KOPT-K1 (cell line): ENCODE measurements around the gene SRRM3.
"Not testable (repeated sequence)": the region's sequence is repeated elsewhere in the genome, so short reads cannot be mapped to it uniquely, and the experiment has no call there.

Source experiments
- H3K27ac ChIP-seq: fragments of 200-600 bp; sonication (generic); 2 replicates; pipeline ENCODE4 v1.5.1; 2016; ENCODE audit warnings: antibody characterized with exemption, mild to moderate bottlenecking, low read depth, low read length; ENCODE audit not compliant: poor library complexity, severe bottlenecking
- H3K36me3 ChIP-seq: fragments of 200-600 bp; sonication (generic); 2 replicates; pipeline ENCODE4 v1.5.1; 2017; ENCODE audit warnings: antibody characterized with exemption, mild to moderate bottlenecking, low read length, moderate library complexity; ENCODE audit not compliant: insufficient read depth
- H3K9me3 ChIP-seq: fragments of 200-600 bp; sonication (generic); 2 replicates; pipeline ENCODE4 v1.5.1; 2017; ENCODE audit warnings: antibody characterized with exemption, low read length, mild to moderate bottlenecking; ENCODE audit not compliant: insufficient read depth, poor library complexity, severe bottlenecking

SRRM3 gene

GRCh38 chr7:76179686-76180085, 22.0 kb upstream of the SRRM3 start:
- H3K36me3 ChIP-seq = no peaks in the 10 kb centered on the region
- no peak overlapping the region for H3K27ac ChIP-seq
- no peaks in the 10 kb centered on the region for H3K9me3 ChIP-seq

DNA sequence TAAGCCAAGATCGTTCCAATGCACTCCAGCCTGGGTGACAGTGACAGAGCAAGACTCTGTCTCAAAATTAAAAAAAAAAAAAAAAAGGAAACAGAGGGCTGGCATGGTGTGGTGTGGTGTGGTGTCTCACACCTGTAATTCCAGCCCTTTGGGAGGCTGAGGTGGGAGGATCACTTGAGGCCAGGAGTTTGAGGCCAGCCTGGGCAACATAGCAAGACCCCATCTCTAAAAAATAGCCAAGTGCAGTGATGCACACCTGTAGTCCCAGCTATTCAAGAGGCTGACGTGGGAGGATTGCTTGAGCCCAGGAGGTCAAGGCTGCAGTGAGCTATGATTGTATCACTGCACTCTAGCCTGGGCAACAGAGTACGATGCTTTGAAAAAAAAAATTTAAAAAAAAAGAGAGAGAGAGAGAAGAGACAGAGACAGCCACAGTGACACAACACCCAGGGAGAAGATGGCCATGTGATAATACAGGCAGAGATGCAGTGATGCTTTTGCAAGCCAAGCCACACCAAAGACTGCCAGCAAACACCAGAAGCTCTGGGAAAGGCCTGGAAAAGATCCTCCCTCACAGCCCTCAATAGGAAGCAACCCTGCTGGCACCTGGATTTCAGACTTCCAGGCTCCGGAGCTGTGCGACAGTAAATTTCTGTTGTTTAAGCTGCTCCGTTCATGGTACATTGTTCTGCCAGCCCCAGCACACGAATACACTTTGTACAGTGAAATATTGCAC, 19.3 kb upstream of the SRRM3 start:
- Histone ChIP-seq H3K27ac (no peak overlapping the region), H3K9me3 (no peaks in the 10 kb centered on the region), H3K36me3 (no peaks in the 10 kb centered on the region)

GRCh38 chr7:76185187-76185896, 16.4 kb upstream of the SRRM3 start:
- Histone ChIP-seq H3K9me3 (no peaks in the 10 kb centered on the region), H3K27ac (no peak overlapping the region), H3K36me3 (no peaks in the 10 kb centered on the region)

DNA sequence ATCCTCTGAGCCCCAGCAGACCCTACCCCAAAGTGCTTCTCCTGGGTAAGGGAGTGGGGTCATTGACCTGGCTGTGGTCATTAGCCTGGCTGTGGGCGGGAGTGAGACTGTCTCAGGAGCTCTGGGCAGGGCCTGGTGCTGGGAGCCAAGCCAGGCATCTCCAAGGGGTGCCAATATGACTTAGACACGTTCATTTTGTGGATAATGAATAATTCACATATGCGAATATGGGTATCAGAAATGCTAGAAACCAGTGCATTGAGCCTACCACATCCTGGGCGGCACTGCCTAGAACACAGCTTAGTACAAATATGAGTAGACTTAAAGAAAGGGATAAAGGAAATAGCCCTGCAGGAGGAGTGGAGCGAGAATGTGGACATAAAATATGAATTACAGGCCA, 14.4 kb upstream of the SRRM3 start:
- no peaks in the 10 kb centered on the region for H3K9me3 ChIP-seq
- no peak overlapping the region for H3K27ac ChIP-seq
- no peaks in the 10 kb centered on the region for H3K36me3 ChIP-seq

DNA sequence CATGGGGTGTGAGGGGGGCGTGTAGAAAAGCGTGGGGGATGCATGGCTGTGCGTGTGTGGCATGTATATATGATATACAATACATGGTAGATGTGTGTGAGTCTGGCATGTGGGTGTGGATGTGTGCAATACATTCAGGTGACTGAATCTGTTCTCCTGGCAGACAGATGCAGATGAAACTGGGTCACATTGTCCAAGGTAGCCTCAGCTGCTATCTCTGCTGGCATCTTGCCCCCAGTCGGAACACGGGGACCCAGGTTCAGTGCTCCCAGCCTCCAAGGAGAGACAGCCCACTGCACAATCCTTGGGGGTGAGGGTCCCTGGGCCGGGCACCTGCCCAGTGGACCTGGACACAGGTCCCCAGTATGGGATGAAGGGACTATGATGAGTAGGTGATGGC, 12.4 kb upstream of the SRRM3 start:
- H3K27ac ChIP-seq = no peak overlapping the region
- no peaks in the 10 kb centered on the region for H3K9me3 ChIP-seq
- no peaks in the 10 kb centered on the region for H3K36me3 ChIP-seq

GRCh38 chr7:76191783-76192240, 9.9 kb upstream of the SRRM3 start:
- no peak overlapping the region for H3K27ac ChIP-seq
- no peaks in the 10 kb centered on the region for H3K36me3 ChIP-seq
- H3K9me3 ChIP-seq = no peaks in the 10 kb centered on the region

GRCh38 chr7:76193466-76193865, 8.2 kb upstream of the SRRM3 start:
- Histone ChIP-seq H3K36me3 (no peaks in the 10 kb centered on the region), H3K9me3 (no peaks in the 10 kb centered on the region), H3K27ac (no peak overlapping the region)

DNA sequence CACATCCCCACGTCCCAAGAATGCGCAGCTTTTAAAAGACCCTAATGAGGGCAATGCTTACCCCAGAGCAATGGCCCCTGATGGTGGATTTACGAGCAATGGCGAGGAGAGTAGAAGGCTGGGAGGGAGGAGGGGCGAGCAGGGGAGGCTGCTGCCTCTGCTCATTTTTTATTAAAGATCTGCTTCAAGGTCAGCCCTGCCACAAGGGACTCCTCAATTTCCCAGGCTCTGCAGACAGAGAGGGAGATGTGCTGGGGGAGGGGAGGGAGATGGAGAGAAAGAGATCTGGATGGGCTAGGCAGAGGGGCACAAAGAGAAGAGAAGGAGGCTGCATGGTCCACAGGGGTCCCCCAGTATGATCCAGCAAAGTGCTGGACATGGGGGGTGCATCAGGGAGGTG, 7.8 kb upstream of the SRRM3 start:
- Histone ChIP-seq H3K36me3 (no peaks in the 10 kb centered on the region), H3K27ac (no peak overlapping the region), H3K9me3 (no peaks in the 10 kb centered on the region)

- Histone ChIP-seq H3K27ac (no peak overlapping the region), H3K36me3 (no peaks in the 10 kb centered on the region), H3K9me3 (no peaks in the 10 kb centered on the region)
Measured at GRCh38 chr7:76196786-76197185, 4.9 kb upstream of the SRRM3 start.

GRCh38 chr7:76198202-76198601, 3.5 kb upstream of the SRRM3 start:
- no peaks in the 10 kb centered on the region for H3K36me3 ChIP-seq
- no peaks in the 10 kb centered on the region for H3K9me3 ChIP-seq
- no peak overlapping the region for H3K27ac ChIP-seq

GRCh38 chr7:76202666-76203030, 952 bp downstream of the SRRM3 start:
- H3K36me3 ChIP-seq = no peaks in the 10 kb centered on the region
- H3K9me3 ChIP-seq = no peaks in the 10 kb centered on the region
- no peak overlapping the region for H3K27ac ChIP-seq

DNA sequence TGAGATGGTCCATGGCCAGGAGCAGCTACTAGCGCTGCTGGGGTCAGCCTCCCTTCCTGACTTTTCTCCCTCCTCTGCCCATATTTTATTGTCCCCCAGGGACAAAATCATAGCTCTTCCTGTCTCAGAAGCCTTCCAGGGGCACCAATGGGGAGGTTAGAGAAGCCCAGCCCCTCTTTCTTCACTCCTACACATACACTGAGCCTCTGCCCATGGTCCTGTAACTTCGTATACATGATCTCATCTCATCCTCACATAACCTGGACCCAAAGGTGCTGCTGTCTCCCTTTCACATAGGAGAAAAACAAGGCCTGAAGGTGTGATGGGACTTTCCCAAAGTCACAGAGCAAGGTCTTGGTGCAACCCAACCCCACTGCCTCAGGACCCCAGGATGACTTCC, 2.5 kb downstream of the SRRM3 start:
- H3K9me3 ChIP-seq = no peaks in the 10 kb centered on the region
- no peak overlapping the region for H3K27ac ChIP-seq
- no peaks in the 10 kb centered on the region for H3K36me3 ChIP-seq

DNA sequence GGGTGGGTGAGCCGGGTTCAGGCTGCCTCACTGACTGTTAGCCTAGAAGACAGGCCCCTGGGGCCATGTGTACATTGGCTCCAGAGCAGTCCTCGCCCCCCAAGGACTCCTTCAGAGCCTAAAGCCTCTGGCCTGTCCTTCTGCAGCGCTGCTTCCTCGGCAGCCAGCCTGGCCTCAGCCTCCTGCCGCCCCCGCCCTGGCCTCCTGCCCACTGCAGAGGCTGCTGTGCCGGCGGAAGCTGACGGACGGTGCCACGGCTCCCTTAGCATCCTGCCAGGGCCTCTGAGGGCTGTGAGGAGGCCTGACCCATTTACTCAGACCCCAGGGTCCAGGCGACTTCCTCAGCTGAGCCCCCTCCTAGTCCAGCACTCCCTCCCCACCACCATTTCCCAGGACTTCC, 4.9 kb downstream of the SRRM3 start:
- Histone ChIP-seq H3K27ac (no peak overlapping the region), H3K9me3 (no peaks in the 10 kb centered on the region), H3K36me3 (no peaks in the 10 kb centered on the region)

- Histone ChIP-seq H3K36me3 (no peaks in the 10 kb centered on the region), H3K9me3 (no peaks in the 10 kb centered on the region), H3K27ac (no peak overlapping the region)
Measured at GRCh38 chr7:76209310-76209709, 7.6 kb downstream of the SRRM3 start.

DNA sequence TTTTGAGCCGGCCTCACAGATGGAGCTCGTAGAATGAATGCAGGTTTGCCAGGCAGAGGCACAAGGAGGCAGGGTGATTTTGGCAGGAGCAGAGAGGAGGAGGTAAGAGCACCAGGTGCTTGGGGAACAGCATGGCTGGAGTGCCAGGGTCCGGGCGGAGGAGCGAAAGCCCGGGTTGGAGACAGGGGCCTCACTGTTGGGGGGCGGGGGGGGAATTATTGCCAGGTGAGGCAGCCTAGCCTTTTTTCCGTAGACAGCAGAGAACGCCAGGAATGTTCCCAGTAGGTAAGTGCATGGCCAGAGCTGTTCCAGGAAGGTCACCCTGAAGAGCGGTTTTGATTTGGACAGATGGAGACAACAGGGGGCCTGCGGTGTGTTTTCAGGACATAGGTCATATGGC, 9.5 kb downstream of the SRRM3 start:
- Histone ChIP-seq H3K9me3 (no peaks in the 10 kb centered on the region), H3K36me3 (no peaks in the 10 kb centered on the region), H3K27ac (no peak overlapping the region)

- not testable (repeated sequence) for H3K9me3 ChIP-seq, H3K36me3 ChIP-seq, H3K27ac ChIP-seq
Measured at GRCh38 chr7:76215349-76215748, 13.7 kb downstream of the SRRM3 start.
